Astrocyte (in vitro differentiated cells and primary cell): ENCODE results near the gene NFATC1. TPM values are rescaled to one million over a fixed set of nuclear protein-coding genes. Genes with fewer than 3 reads are reported as not detected.

Experiments
- DNase-seq: peaks from one replicate; pipeline ENCODE4 v3.0.0-alpha.2; 2010; ENCODE audit warnings: low read depth
- FAIRE-seq: peaks from 2 replicates; lab custom pipeline; 2011; peaks lifted over from hg19 to GRCh38; lab: Jason Lieb, UNC
- H2AFZ ChIP-seq: 2 replicates; pipeline ENCODE4 v1.6.0; 2012; ENCODE audit warnings: low read depth, low read length, inconsistent platforms
- H3K27ac ChIP-seq: 2 replicates; pipeline ENCODE4 v1.5.1; 2011; ENCODE audit warnings: low read depth, low read length, inconsistent platforms
- H3K27me3 ChIP-seq: 2 replicates; pipeline ENCODE4 v1.6.0; 2011; ENCODE audit warnings: low read length, inconsistent platforms; ENCODE audit not compliant: insufficient read depth
- H3K36me3 ChIP-seq: 2 replicates; pipeline ENCODE4 v1.5.1; 2011; ENCODE audit warnings: low read length, inconsistent platforms; ENCODE audit not compliant: insufficient read depth
- H3K4me1 ChIP-seq: 2 replicates; pipeline ENCODE4 v1.5.1; 2011; ENCODE audit warnings: low read length, inconsistent platforms; ENCODE audit not compliant: insufficient read depth
- H3K4me2 ChIP-seq: 2 replicates; pipeline ENCODE4 v1.6.0; 2012; ENCODE audit warnings: low read length, inconsistent platforms
- H3K4me3 ChIP-seq: 2 replicates; pipeline ENCODE4 v1.5.1; 2011; ENCODE audit warnings: low read depth, mild to moderate bottlenecking, low read length, inconsistent platforms; ENCODE audit not compliant: insufficient read depth
- H3K79me2 ChIP-seq: 2 replicates; pipeline ENCODE4 v1.6.0; 2012; ENCODE audit warnings: mild to moderate bottlenecking, low read length, inconsistent platforms; ENCODE audit not compliant: insufficient read depth
- H3K9ac ChIP-seq: 2 replicates; pipeline ENCODE4 v1.6.0; 2012; ENCODE audit warnings: mild to moderate bottlenecking, low read length, inconsistent platforms
- H3K9me3 ChIP-seq: 2 replicates; pipeline ENCODE4 v1.5.1; 2012; ENCODE audit warnings: low read depth, mild to moderate bottlenecking, low read length, inconsistent platforms; ENCODE audit not compliant: insufficient read depth
- H4K20me1 ChIP-seq: 2 replicates; pipeline ENCODE4 v1.6.0; 2012; ENCODE audit warnings: low read length, inconsistent platforms; ENCODE audit not compliant: insufficient read depth
- H3K27ac Mint-ChIP-seq: one replicate; pipeline ENCODE4 v1.8.0; 2021; ENCODE audit warnings: mild to moderate bottlenecking, mixed read lengths; ENCODE audit not compliant: unreplicated experiment
- H3K27me3 Mint-ChIP-seq: one replicate; pipeline ENCODE4 v1.8.0; 2021; ENCODE audit warnings: low read depth, mixed read lengths; ENCODE audit not compliant: unreplicated experiment
- H3K36me3 Mint-ChIP-seq: one replicate; pipeline ENCODE4 v1.8.0; 2021; ENCODE audit warnings: low read depth, mixed read lengths; ENCODE audit not compliant: unreplicated experiment
- H3K4me1 Mint-ChIP-seq: one replicate; pipeline ENCODE4 v1.8.0; 2021; ENCODE audit warnings: low read depth, mixed read lengths; ENCODE audit not compliant: unreplicated experiment
- H3K4me3 Mint-ChIP-seq: one replicate; pipeline ENCODE4 v1.8.0; 2021; ENCODE audit warnings: mild to moderate bottlenecking, moderate library complexity, mixed read lengths; ENCODE audit not compliant: unreplicated experiment
- H3K9me3 Mint-ChIP-seq: one replicate; pipeline ENCODE4 v1.8.0; 2021; ENCODE audit warnings: mild to moderate bottlenecking, mixed read lengths; ENCODE audit not compliant: unreplicated experiment
- EZH2 ChIP-seq: IDR thresholded peaks from 2 replicates; pipeline ENCODE4 v1.6.1; 2012; ENCODE audit warnings: mild to moderate bottlenecking, low read length, inconsistent platforms; ENCODE audit not compliant: insufficient read depth
- total RNA-seq: library from RNA; stranded (reverse); gene quantifications from 2 replicates; pipeline ENCODE4 v1.2.1, GENCODE V29; 2021
- TF ChIP-seq, protein P1 (sequence below): IDR thresholded peaks from 2 replicates; pipeline ENCODE4 v1.5.1; 2011; ENCODE audit warnings: low read depth, mild to moderate bottlenecking, inconsistent platforms, low read length, moderate library complexity; ENCODE audit not compliant: insufficient read depth

The NFATC1 gene
- total RNA-seq, 1 donor from 2014 or later: 11.0 TPM

DNA sequence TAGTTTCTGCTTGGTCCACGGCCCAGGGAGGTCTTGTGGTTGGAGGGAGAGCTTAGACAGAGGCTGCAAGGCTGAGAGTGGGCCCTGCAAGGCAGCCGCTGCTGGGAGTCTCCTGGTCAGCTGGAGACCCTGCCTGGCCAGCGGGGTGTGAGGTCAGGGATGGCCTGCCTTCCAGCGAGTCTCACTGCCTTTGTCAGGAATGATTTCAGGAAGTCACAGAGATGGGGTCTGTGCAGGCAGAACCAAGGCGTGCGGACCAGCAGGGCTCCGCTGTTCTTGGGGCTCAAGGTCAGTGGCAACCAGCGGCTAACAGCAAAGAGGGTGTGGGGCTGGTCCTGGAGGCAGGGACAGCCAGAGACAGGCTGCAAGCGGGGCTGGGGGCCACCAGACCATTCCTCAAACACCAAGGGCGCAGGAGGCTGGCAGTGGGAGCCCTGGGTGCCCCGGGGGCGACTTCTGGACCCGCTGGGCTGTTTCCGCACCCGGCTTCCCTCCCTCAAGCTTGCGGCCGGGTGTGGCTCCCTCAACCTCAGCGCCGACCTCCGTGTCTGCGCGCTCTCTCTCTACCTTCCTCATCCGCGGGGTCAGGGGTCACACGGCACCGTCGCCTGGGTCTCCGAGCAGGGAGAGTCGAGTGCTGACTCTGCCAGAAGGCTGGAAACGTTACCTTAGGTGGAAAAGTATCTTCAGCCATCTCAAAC lies 159.4 kb downstream of the NFATC1 start:
- peaks cover 1% of the 10 kb centered on the region for H3K4me1 Mint-ChIP-seq
- FAIRE-seq: no peak
- H3K27ac Mint-ChIP-seq: no peak overlapping the region
- Histone ChIP-seq H3K36me3 (no peaks in the 10 kb centered on the region), H3K27me3 (peaks cover 3% of the 10 kb centered on the region), H3K9ac (no peak overlapping the region), H4K20me1 (no peaks in the 10 kb centered on the region), H3K4me1 (no peaks in the 10 kb centered on the region), H3K4me3 (no peak overlapping the region), H2AFZ (no peak overlapping the region), H3K4me2 (no peak overlapping the region), H3K27ac (no peak overlapping the region), H3K79me2 (no peaks in the 10 kb centered on the region), H3K9me3 (no peaks in the 10 kb centered on the region)
- TF ChIP-seq EZH2: no peak
- TF ChIP-seq, protein P1, sequence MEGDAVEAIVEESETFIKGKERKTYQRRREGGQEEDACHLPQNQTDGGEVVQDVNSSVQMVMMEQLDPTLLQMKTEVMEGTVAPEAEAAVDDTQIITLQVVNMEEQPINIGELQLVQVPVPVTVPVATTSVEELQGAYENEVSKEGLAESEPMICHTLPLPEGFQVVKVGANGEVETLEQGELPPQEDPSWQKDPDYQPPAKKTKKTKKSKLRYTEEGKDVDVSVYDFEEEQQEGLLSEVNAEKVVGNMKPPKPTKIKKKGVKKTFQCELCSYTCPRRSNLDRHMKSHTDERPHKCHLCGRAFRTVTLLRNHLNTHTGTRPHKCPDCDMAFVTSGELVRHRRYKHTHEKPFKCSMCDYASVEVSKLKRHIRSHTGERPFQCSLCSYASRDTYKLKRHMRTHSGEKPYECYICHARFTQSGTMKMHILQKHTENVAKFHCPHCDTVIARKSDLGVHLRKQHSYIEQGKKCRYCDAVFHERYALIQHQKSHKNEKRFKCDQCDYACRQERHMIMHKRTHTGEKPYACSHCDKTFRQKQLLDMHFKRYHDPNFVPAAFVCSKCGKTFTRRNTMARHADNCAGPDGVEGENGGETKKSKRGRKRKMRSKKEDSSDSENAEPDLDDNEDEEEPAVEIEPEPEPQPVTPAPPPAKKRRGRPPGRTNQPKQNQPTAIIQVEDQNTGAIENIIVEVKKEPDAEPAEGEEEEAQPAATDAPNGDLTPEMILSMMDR: no peak
- H3K9me3 Mint-ChIP-seq: peaks cover 10% of the 10 kb centered on the region
- DNase-seq: no peak
- H3K36me3 Mint-ChIP-seq: no peaks in the 10 kb centered on the region
- peaks cover 23% of the 10 kb centered on the region for H3K27me3 Mint-ChIP-seq
- no peak overlapping the region for H3K4me3 Mint-ChIP-seq

DNA sequence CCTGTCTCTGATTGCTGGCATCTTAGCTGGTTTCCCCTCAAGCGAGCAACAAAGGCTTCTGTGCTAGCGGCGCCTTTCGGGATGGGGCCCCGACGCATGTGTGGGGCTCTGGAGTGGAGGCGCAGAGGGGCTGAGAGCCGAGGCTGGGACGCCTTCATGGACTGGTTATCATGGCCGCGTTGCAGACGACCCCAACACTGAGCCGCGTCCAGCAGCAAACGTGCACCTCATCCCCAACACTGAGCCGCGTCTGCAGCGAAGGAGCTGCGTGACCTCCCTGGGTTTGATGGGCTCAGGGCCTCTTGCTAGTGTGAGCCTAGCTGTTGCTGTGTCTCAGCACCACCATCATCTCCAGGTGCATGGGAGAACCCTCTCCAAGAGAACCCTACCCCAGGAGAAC lies 160.2 kb downstream of the NFATC1 start:
- Histone ChIP-seq H2AFZ (no peak overlapping the region), H3K9me3 (no peaks in the 10 kb centered on the region), H3K27me3 (peaks cover 3% of the 10 kb centered on the region), H3K9ac (no peak overlapping the region), H4K20me1 (no peaks in the 10 kb centered on the region), H3K27ac (no peak overlapping the region), H3K4me2 (no peak overlapping the region), H3K4me3 (no peak overlapping the region), H3K4me1 (no peaks in the 10 kb centered on the region), H3K79me2 (no peaks in the 10 kb centered on the region), H3K36me3 (no peaks in the 10 kb centered on the region)
- no peak overlapping the region for H3K4me3 Mint-ChIP-seq
- H3K27me3 Mint-ChIP-seq: peaks cover 26% of the 10 kb centered on the region
- H3K4me1 Mint-ChIP-seq: peaks cover 1% of the 10 kb centered on the region
- H3K9me3 Mint-ChIP-seq: peaks cover 10% of the 10 kb centered on the region
- TF ChIP-seq, protein P1: no peak
- no peak for TF ChIP-seq EZH2
- FAIRE-seq (no peak), DNase-seq (no peak)
- no peak overlapping the region for H3K27ac Mint-ChIP-seq
- no peaks in the 10 kb centered on the region for H3K36me3 Mint-ChIP-seq

DNA sequence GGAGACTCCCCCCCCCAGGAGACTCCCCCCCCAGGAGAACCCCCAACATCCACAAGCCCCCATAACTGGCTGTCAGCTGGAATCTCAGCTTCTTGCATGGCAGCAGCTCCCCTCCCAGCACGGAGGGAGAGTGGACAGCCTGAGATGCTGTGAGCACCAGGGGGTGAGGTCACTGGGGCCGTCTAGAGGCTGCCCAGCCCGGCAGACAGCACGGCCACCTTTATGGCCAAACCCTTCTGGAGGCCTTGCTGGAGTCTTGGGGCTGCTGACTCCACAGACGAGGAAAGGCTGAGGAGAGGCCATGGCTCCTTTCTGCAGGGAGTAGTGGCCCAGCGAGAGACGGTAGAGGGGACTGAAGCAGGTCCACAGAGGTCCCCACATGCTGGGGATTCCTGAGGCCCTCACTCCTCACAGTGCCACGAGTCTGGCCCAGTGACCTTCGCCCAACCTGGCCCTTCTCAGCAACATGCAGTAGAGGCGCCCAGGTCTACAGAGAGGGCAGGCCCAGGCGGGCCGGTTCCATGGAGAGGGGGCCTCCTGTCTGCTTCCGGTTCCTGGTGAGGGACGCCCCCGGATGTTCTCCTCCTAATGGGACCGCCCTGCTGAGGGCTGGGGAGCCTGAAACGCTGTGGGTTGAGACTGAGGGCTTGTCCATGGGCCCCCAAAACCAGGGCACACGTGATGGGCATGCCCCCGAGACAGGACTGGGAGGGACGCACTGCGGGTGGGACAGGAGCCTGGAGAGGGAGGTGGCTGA lies 161.3 kb downstream of the NFATC1 start:
- Mint-ChIP-seq H3K27ac (no peak overlapping the region), H3K4me3 (no peak overlapping the region), H3K9me3 (peaks cover 10% of the 10 kb centered on the region), H3K4me1 (peaks cover 1% of the 10 kb centered on the region), H3K27me3 (peaks cover 26% of the 10 kb centered on the region), H3K36me3 (no peaks in the 10 kb centered on the region)
- no peaks in the 10 kb centered on the region for H3K9me3 ChIP-seq
- DNase-seq (no peak), FAIRE-seq (no peak)
- no peak overlapping the region for H3K27ac ChIP-seq
- TF ChIP-seq, protein P1: no peak
- TF ChIP-seq EZH2: no peak
- H3K4me2 ChIP-seq: no peak overlapping the region
- no peaks in the 10 kb centered on the region for H3K36me3 ChIP-seq
- peaks cover 3% of the 10 kb centered on the region for H3K27me3 ChIP-seq
- no peak overlapping the region for H3K9ac ChIP-seq
- no peaks in the 10 kb centered on the region for H4K20me1 ChIP-seq
- H3K4me3 ChIP-seq: no peak overlapping the region
- H2AFZ ChIP-seq: no peak overlapping the region
- no peaks in the 10 kb centered on the region for H3K4me1 ChIP-seq
- no peaks in the 10 kb centered on the region for H3K79me2 ChIP-seq
